Measurements from ENCODE around the gene HELZ2. TPM values are rescaled to one million over a fixed set of nuclear protein-coding genes. Genes with fewer than 3 reads are reported as not detected.
A peak's percentile ranks its signal among the peaks of the same experiment; 100 is the strongest.

Gene HELZ2
- total and polyA plus RNA-seq, 10 of the 15 experiments (the other 5 are each of a cell fraction or from before 2014, with no cell fraction given): 0.05 to 33.3 (median 6.2) TPM

DNA sequence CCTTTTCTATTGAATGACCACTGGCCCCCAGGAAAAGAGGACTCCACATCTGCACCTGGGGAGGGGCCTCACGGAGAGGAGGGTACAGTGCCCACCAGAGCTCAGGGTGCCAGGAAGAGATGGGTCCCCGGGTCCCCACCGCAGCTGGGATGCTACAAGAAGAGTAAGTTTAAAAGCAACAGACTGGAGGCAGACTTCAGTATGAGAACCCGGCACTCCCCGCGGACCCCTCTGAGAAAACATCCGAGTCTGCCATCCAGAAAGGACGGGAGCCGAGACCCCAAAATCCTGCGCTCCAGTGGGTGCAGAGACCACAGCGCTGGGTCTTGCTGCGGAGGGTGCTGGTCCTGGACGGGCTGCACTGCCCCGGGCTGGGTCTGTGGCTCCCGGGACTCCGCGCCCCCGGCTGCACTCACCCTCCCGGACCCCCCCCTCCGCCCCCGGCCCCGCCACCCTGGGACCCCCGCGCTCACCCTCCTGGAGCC is 350 bp downstream of the HELZ2 start:
- Histone ChIP-seq H3K4me2 (ENCODE audit: control insufficient read depth, insufficient read depth) (peak overlapping the region; percentile 81), H3K27me3 (replicated peaks in 1 of 2; ENCODE audit: control insufficient read depth in 2 of 2, insufficient read depth in 2 of 2, low read length in 1 of 2) (no peaks in the 10 kb centered on the region), H3K9me3 (replicated peaks; ENCODE audit: control insufficient read depth, insufficient read depth, low read length) (no peaks in the 10 kb centered on the region), H3K27ac (ENCODE audit: control insufficient read depth, insufficient read depth) (no peak overlapping the region; the same call in 1 of the 2 replicates), H3K4me1 (ENCODE audit: control insufficient read depth, insufficient read depth, low read length) (peaks cover 15% of the 10 kb centered on the region), H3K4me3 (peak overlapping the region; percentile 90), H3K9ac (ENCODE audit: control insufficient read depth, insufficient read depth, low read length) (peak overlapping the region; percentile 82), H3K36me3 (ENCODE audit: control insufficient read depth in 2 of 2, insufficient read depth in 2 of 2, low read length in 1 of 2) (no peaks in the 10 kb centered on the region), H3K79me2 (ENCODE audit: control insufficient read depth, insufficient read depth, low read length) (peaks cover 3% of the 10 kb centered on the region; the same call in 1 of the 2 replicates), H4K20me1 (ENCODE audit: control insufficient read depth, insufficient read depth) (no peaks in the 10 kb centered on the region), H2AFZ (ENCODE audit: control insufficient read depth, low read depth, low read length) (no peak overlapping the region; the same call in 1 of the 2 replicates)
- ATAC-seq (peak; percentile 47), FAIRE-seq (no peak), DNase-seq (ENCODE audit: low read depth, low spot score) (no peak)
- TF ChIP-seq NFXL1 (IDR thresholded peaks at IDR 0.05; ENCODE audit: borderline replicate concordance) (no peak), MEF2A (IDR thresholded peaks at IDR 0.05; ENCODE audit: insufficient read depth, low read depth, low read length) (no peak), SUZ12 (IDR thresholded peaks at IDR 0.05; ENCODE audit: unreplicated experiment) (no peak), DPF2 (IDR thresholded peaks at IDR 0.05) (no peak), ZBED1 (IDR thresholded peaks at IDR 0.05; ENCODE audit: borderline replicate concordance) (no peak), JUNB (IDR thresholded peaks at IDR 0.05) (no peak)
- TF ChIP-seq, protein P1, sequence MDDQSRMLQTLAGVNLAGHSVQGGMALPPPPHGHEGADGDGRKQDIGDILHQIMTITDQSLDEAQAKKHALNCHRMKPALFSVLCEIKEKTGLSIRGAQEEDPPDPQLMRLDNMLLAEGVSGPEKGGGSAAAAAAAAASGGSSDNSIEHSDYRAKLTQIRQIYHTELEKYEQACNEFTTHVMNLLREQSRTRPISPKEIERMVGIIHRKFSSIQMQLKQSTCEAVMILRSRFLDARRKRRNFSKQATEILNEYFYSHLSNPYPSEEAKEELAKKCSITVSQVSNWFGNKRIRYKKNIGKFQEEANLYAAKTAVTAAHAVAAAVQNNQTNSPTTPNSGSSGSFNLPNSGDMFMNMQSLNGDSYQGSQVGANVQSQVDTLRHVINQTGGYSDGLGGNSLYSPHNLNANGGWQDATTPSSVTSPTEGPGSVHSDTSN (IDR thresholded peaks at IDR 0.05; ENCODE audit: insufficient replicate concordance, low read depth, low read length): no peak
- no TSS peak for BruUV-seq (replicated peaks)
- 6% methylated on average over 12 of the region's 24 CpGs for WGBS (ENCODE audit: insufficient coverage, insufficient replicate concordance, low lambda C conversion rate, missing lambda C conversion rate)
- RAD21 ChIA-PET (ENCODE audit: unreplicated experiment): interaction anchor here (0.5 to 2.5 kb wide), 11 partner anchors 19 to 200 kb away, joined by 3 to 30 read pairs (median 3); partner anchors contain the start of genes PTK6 and SRMS
- in situ Hi-C loops (cut with MboI) (no loop called here), intact Hi-C loops (cut with micrococcal nuclease; ENCODE audit: unreplicated experiment) (no loop called here)
- SMC1A ChIA-PET (ENCODE audit: uncharacterized antibody, unreplicated experiment): interaction anchor here (1.2 to 1.3 kb wide), 2 partner anchors 36 to 77 kb away, joined by 4 read pairs; partner anchors contain the start of gene PTK6
- CTCF ChIA-PET: interaction anchor here (1.3 to 3.0 kb wide), 7 partner anchors 19 to 407 kb away, joined by 3 to 25 read pairs (median 4); partner anchors contain the start of genes PRPF6, PTK6 and TPD52L2
- POLR2A ChIA-PET: interaction anchor here (0.6 to 2.2 kb wide), 9 partner anchors 17 to 84 kb away, joined by 3 to 9 read pairs (median 4); partner anchors contain the start of genes FNDC11, PTK6 and RTEL1

Data from GM12878 (cell line).